ENCODE measurements around the gene FAF1. TPM values are rescaled to one million over a fixed set of nuclear protein-coding genes. Genes with fewer than 3 reads are reported as not detected.
"Not testable (repeated sequence)": the region's sequence is repeated elsewhere in the genome, so short reads cannot be mapped to it uniquely, and the experiment has no call there.

The FAF1 gene
- total RNA-seq, 4 donors from 2014 or later: 32.3 to 51.4 (median 36.1) TPM

GRCh38 chr1:50742523-50742922 is 217.5 kb downstream of the FAF1 start:
- TF ChIP-seq, protein P1, sequence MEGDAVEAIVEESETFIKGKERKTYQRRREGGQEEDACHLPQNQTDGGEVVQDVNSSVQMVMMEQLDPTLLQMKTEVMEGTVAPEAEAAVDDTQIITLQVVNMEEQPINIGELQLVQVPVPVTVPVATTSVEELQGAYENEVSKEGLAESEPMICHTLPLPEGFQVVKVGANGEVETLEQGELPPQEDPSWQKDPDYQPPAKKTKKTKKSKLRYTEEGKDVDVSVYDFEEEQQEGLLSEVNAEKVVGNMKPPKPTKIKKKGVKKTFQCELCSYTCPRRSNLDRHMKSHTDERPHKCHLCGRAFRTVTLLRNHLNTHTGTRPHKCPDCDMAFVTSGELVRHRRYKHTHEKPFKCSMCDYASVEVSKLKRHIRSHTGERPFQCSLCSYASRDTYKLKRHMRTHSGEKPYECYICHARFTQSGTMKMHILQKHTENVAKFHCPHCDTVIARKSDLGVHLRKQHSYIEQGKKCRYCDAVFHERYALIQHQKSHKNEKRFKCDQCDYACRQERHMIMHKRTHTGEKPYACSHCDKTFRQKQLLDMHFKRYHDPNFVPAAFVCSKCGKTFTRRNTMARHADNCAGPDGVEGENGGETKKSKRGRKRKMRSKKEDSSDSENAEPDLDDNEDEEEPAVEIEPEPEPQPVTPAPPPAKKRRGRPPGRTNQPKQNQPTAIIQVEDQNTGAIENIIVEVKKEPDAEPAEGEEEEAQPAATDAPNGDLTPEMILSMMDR (IDR thresholded peaks at IDR 0.05): no peak
- no peak for ATAC-seq (ENCODE audit: low FRiP score)
- no peak for DNase-seq (ENCODE audit: low spot score)

DNA sequence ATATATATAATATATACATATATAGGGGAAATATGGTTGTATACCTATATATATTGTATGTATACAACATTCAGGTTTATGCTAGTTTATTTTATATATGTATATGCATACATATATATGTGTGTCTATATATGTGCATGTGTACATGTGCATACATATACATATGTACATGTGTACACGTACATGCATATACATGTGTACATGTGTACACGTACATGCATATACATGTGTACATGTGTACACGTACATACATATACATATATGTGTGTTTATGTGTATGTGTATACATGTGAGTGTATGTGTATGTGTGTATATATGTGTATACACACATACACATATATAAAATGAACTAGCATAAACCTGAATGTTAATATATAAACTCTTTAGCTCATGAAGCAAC is 220.9 kb downstream of the FAF1 start:
- DNase-seq (ENCODE audit: low spot score) (no peak), ATAC-seq (ENCODE audit: low FRiP score) (no peak)
- TF ChIP-seq, protein P1 (IDR thresholded peaks at IDR 0.05): no peak

DNA sequence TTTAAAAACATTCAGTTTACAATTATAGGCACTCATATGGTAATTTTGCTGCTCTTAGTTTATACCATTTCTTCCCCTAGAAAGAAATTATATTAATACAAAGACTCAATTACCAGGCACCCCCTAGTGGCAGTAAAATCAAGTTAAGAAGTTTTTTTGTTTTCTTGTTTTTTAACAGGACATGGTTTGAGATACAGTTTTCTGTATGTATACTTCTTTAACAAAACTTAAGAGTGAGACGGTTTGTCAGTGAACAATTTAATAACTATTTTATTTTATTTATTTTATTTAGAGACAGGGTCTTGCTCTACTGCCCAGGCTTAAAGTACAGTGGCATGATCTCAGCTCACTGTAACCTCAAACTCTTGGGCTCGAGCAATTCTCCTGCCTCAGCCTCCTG is 224.6 kb downstream of the FAF1 start:
- no peak for ATAC-seq (ENCODE audit: low FRiP score)
- TF ChIP-seq, protein P1 (IDR thresholded peaks at IDR 0.05): no peak
- no peak for DNase-seq (ENCODE audit: low spot score)

DNA sequence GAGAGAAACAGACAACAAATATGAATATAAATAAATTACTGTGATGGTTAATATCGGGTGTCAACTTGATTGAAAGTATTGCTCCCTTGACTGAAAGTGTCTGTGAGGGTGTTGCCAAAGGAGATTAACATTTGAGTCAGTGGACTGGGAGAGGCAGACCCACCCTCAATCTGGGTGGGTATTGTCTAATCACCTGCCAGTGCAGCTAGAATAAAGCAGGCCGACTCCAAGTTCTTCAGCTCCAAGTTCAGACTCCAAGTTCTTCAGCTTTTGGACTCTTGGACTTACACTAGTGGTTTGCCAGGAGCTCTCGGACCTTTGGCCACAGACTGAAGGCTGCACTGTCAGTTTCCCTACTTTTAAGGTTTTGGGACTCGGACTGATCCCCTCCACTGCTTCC is 232.5 kb downstream of the FAF1 start:
- ATAC-seq (ENCODE audit: low FRiP score): not testable (repeated sequence)

GRCh38 chr1:50724626-50725286 is 235.3 kb downstream of the FAF1 start:
- DNase-seq (ENCODE audit: low spot score) (no peak), ATAC-seq (ENCODE audit: low FRiP score) (no peak)
- TF ChIP-seq, protein P1 (IDR thresholded peaks at IDR 0.05): no peak

More for the DNA sequence above, 232.5 kb downstream of the FAF1 start:
- not testable (repeated sequence) for DNase-seq (ENCODE audit: low spot score)

- TF ChIP-seq, protein P1 (IDR thresholded peaks at IDR 0.05): no peak
- ATAC-seq (ENCODE audit: low FRiP score) (no peak), DNase-seq (ENCODE audit: low spot score) (no peak)
Observed at GRCh38 chr1:50720457-50721053, 239.5 kb downstream of the FAF1 start.

DNA sequence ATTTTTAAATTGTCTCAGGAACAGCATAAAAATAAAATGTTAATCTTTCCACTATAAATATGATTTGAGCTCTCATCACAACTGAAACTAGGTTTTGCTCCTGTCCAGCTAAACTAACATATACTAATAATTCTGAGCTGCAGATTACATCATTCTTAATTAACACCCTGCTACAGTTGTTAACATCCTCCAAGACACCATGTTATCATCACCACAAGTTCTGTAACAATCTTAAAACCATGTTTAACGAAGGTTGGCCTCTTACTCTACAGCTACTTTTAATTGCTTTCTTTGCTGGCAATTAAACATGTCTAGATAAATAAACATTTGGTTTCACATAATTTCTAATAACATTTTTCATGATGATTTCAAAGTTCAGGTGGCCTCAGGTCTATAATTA is 240.9 kb downstream of the FAF1 start:
- ATAC-seq (ENCODE audit: low FRiP score): no peak
- TF ChIP-seq, protein P1 (IDR thresholded peaks at IDR 0.05): no peak
- DNase-seq (ENCODE audit: low spot score): no peak
